Skin of body (tissue), 2 donors: ENCODE data around the gene TNRC6A. TPM values are rescaled to one million over a fixed set of nuclear protein-coding genes. Genes with fewer than 3 reads are reported as not detected.

Experiments used
- DNase-seq: peaks from one replicate; lab custom pipeline; 2025; lab: John Stamatoyannopoulos, UW
- total RNA-seq: library from RNA; depleted of rRNA; stranded (reverse); fragments of >200 nt; gene quantifications from one replicate; pipeline ENCODE4 v1.2.3, GENCODE V29; 2014

Gene TNRC6A
- total RNA-seq, 1 donor from 2014 or later, result 57.6 TPM

GRCh38 chr16:24875466-24875865, 146.0 kb downstream of the TNRC6A start:
- no peak for DNase-seq

Other genes starting within 250 kb of the TNRC6A start
- 45.2 TPM for gene RBBP6, start 190.1 kb upstream of the TNRC6A start, total RNA-seq
- gene SLC5A11, start 116.3 kb downstream of the TNRC6A start, total RNA-seq, result not detected